Neutrophil (primary cell): ENCODE measurements around the gene TACC2.

ENCODE experiments used
- H3K27ac ChIP-seq: fragments of 200-600 bp; sonication (generic); 2 replicates; pipeline ENCODE4 v1.5.1; 2016; ENCODE audit warnings: mild to moderate bottlenecking, moderate library complexity
- H3K27me3 ChIP-seq: fragments of 200-600 bp; sonication (generic); 2 replicates; pipeline ENCODE4 v1.6.0; 2016; ENCODE audit warnings: mild to moderate bottlenecking
- H3K36me3 ChIP-seq: fragments of 200-600 bp; sonication (generic); 2 replicates; pipeline ENCODE4 v1.5.1; 2017
- H3K4me1 ChIP-seq, 2 experiments: fragments of 200-600 bp in 1 of 2; sonication (generic) in 1 of 2; 1 replicate in 1 of 2; 2 replicates in 1 of 2; pipeline versions ENCODE4 v1.5.1 to v1.6.1; 2013 to 2016; ENCODE audit warnings: low read depth in 1 of 2, low read length in 1 of 2, mild to moderate bottlenecking in 1 of 2, moderate library complexity in 1 of 2; ENCODE audit not compliant: control insufficient read depth in 1 of 2, insufficient read depth in 1 of 2
- H3K4me3 ChIP-seq, 2 experiments: fragments of 200-600 bp in 1 of 2; sonication (generic) in 1 of 2; 1 replicate in 1 of 2; 2 replicates in 1 of 2; pipeline ENCODE4 v1.5.1; 2013 to 2016; ENCODE audit warnings: low read depth in 1 of 2, low read length in 1 of 2, mild to moderate bottlenecking in 1 of 2, moderate library complexity in 1 of 2
- H3K9me3 ChIP-seq: fragments of 200-600 bp; sonication (generic); 2 replicates; pipeline ENCODE4 v1.5.1; 2016
- CTCF ChIP-seq: fragments of 200-600 bp; sonication (generic); IDR thresholded peaks from 2 replicates; pipeline ENCODE4 v1.5.1; 2016; ENCODE audit warnings: antibody characterized with exemption

The TACC2 gene

GRCh38 chr10:122140461-122140902 is 151.5 kb downstream of the TACC2 start:
- H3K4me1 ChIP-seq = peaks cover 0 to 10% of the 10 kb centered on the region in 2 experiments
- no peaks in the 10 kb centered on the region for H3K36me3 ChIP-seq
- H3K9me3 ChIP-seq = no peaks in the 10 kb centered on the region
- no peak overlapping the region for H3K27ac ChIP-seq
- peaks cover 44% of the 10 kb centered on the region for H3K27me3 ChIP-seq
- TF ChIP-seq CTCF = no peak
- no peak overlapping the region for H3K4me3 ChIP-seq

GRCh38 chr10:122140941-122141623 is 152.1 kb downstream of the TACC2 start:
- Histone ChIP-seq H3K27ac (no peak overlapping the region), H3K4me3 (no peak overlapping the region), H3K36me3 (no peaks in the 10 kb centered on the region), H3K4me1 (peaks cover 0 to 10% of the 10 kb centered on the region in 2 experiments), H3K9me3 (no peaks in the 10 kb centered on the region), H3K27me3 (peaks cover 38% of the 10 kb centered on the region)
- no peak for TF ChIP-seq CTCF

- Histone ChIP-seq H3K9me3 (no peaks in the 10 kb centered on the region), H3K36me3 (no peaks in the 10 kb centered on the region), H3K27ac (no peak overlapping the region)
Observed at GRCh38 chr10:122141821-122142640, 153.1 kb downstream of the TACC2 start.

GRCh38 chr10:122142641-122143237 is 153.8 kb downstream of the TACC2 start:
- Histone ChIP-seq H3K36me3 (no peaks in the 10 kb centered on the region), H3K27me3 (peaks cover 26% of the 10 kb centered on the region), H3K4me3 (no peak overlapping the region), H3K27ac (no peak overlapping the region), H3K9me3 (no peaks in the 10 kb centered on the region), H3K4me1 (peaks cover 7 to 24% of the 10 kb centered on the region in 2 experiments)
- peak; percentile 87 for TF ChIP-seq CTCF

More at GRCh38 chr10:122141821-122142640, 153.1 kb downstream of the TACC2 start:
- H3K27me3 ChIP-seq = peaks cover 33% of the 10 kb centered on the region
- peaks cover under 1 to 17% of the 10 kb centered on the region in 2 experiments for H3K4me1 ChIP-seq
- no peak overlapping the region for H3K4me3 ChIP-seq
- TF ChIP-seq CTCF = no peak

- Histone ChIP-seq H3K9me3 (no peaks in the 10 kb centered on the region), H3K27ac (no peak overlapping the region), H3K27me3 (peaks cover 22% of the 10 kb centered on the region), H3K4me3 (no peak overlapping the region), H3K36me3 (no peaks in the 10 kb centered on the region), H3K4me1 (peaks cover 13 to 30% of the 10 kb centered on the region in 2 experiments)
- TF ChIP-seq CTCF = no peak
Observed at GRCh38 chr10:122143238-122143841, 154.4 kb downstream of the TACC2 start.
